ENCODE data around the gene APCS.

APCS gene, protein sequence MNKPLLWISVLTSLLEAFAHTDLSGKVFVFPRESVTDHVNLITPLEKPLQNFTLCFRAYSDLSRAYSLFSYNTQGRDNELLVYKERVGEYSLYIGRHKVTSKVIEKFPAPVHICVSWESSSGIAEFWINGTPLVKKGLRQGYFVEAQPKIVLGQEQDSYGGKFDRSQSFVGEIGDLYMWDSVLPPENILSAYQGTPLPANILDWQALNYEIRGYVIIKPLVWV

GRCh38 chr1:159587461-159587951 is at the start of gene APCS:
TSS of gene APCS (plus strand) at chr1:159587826. CDS start at chr1:159587922, 96 bp downstream.
- DNase-seq (ENCODE audit: low spot score), result no peak

DNA sequence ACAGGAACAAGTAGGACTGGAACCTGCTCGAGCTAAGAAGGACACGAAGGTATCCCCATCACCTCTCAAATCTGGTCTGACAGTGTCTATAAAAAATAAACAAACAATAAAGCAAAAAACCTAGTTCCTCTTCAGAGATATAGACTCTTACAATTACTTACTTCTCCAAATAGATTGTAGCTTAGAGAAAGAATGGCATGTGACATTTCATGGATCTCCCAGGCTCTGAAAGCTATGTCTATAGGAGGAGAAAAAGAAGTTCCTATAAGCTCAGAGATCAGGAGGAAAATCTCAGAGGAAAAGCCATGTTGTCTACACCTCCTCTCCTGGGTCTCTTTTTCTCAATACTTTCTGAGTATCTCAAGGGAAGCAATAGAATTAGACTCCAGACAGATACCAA is 39.5 kb upstream of the APCS start:
- DNase-seq (ENCODE audit: low spot score), result no peak

DNA sequence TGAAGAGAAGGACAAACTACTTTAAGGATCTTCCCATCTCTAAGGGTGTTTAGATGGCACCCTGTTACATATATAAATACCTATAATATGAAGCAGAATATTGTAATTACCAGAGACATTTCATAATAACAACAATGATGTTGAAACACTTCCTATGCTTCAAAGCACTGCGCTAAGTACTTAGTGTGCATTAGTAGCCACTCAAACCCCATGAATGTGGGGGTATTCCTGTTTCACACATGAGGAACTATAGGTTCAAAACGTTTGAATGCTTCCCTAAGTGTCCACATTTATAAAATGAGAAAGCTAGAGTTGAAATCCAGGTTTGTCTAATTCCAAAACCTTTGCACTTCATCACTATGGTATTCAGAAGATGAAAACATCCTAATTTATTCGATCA is 33.4 kb upstream of the APCS start:
- no peak for DNase-seq (ENCODE audit: low spot score)

DNA sequence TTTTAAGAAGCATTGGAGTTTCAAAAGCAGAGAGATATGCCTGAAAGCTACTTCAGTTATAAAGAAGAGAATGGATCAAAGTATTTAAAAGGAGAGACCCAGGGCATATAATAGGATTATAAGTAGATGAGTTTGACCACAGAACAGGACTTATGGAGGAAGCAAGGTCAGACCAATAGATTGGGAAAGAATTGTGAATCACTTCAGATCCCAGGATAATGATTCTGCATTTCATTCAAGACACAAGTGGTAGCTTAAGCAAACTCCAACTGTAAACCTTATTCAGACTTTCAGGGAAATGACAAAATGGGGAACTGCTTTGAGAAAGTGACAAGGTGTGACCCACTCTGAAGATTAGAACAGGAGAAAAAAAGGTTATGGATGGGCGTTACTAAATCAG is 32.9 kb upstream of the APCS start:
- no peak for DNase-seq (ENCODE audit: low spot score)

DNA sequence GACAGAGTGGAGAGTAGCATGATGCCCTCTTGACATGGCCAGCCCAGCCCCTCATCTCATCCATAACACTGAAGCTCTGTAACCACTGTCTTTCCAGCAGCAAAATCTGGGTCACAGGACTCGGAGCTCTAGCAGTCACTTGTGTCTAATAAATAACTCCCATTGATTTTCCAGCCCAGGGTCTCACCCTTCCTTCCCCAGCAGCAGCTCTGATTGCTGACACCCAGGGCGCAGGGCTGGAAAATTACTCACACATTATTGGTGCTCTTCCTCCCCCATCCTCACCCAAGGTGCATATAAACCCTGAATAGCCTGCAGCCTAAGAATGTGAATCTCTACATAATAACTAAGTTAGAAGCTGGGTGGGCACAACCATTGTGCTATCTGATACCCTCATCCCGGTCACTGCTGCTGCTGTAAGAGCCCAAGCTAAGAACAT is 30.7 kb upstream of the APCS start:
- DNase-seq (ENCODE audit: low spot score), result no peak

- DNase-seq (ENCODE audit: low spot score), result no peak
These were observed 27.0 kb upstream of the APCS start for GRCh38 chr1:159560599-159560998.

DNA sequence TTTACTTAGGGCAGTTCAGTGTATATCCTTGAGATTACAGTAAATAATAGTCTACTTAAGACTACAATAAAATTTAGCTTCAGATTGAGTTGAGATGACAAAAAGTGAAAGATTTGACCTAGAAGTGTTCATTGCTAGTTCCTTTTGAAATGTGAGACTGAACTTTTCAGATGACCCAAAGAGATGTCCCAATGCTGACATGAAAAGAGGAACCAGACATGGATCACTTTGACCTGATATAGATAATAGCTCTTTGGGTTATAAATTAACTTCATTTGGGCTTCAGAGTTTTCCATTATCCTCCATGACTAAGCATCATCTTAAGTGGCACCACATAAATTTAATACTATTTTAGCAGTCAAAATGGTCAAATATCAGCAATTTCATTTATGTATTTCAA is 26.1 kb upstream of the APCS start:
- no peak for DNase-seq (ENCODE audit: low spot score)

GRCh38 chr1:159562680-159563079 is 24.9 kb upstream of the APCS start:
- no peak for DNase-seq (ENCODE audit: low spot score)

GRCh38 chr1:159577446-159577845 is 10.2 kb upstream of the APCS start:
- no peak for DNase-seq (ENCODE audit: low spot score)

GRCh38 chr1:159580340-159580739 is 7.3 kb upstream of the APCS start:
- no peak for DNase-seq (ENCODE audit: low spot score)

DNA sequence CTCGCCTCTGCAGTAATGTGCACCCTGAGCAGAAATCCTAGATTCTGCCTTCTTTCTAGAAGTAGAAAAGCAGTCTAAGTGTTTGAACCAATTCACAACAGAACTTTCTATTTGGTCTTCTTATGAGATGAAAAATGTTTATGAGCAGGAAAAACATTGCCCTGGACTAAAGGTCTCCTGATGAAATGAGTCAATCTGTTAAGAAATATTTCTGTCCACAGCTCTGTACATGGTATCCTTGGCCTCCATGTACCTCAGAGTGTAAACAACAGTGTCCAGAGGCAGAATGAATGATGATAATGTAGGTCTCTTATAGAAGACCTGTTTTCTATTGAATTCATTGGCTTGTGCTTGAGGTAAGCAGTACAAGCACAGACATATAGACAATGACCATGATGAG is 6.2 kb upstream of the APCS start:
- DNase-seq (ENCODE audit: low spot score), result no peak

DNA sequence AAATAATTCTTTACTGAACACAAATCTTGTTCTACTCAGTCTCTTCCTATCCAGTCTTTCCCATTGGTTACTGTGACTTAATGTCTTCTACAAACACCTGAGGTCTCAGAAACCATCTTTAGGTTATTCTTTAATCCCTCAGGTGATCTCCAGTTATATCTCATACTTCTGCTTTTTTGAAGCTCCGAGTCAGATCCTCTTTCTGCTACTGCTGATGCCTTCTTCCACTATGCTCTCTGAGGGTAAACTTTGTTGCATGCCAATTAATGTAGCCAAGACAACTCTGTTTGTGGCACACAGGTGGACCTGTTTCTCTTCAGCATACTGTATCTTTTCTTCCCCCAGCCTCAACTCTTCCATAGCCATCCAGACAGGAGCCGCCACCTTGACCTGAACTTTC is 3.1 kb upstream of the APCS start:
- no peak for DNase-seq (ENCODE audit: low spot score)

GRCh38 chr1:159591981-159592380 is 4.4 kb downstream of the APCS start:
- DNase-seq (ENCODE audit: low spot score), result no peak

DNA sequence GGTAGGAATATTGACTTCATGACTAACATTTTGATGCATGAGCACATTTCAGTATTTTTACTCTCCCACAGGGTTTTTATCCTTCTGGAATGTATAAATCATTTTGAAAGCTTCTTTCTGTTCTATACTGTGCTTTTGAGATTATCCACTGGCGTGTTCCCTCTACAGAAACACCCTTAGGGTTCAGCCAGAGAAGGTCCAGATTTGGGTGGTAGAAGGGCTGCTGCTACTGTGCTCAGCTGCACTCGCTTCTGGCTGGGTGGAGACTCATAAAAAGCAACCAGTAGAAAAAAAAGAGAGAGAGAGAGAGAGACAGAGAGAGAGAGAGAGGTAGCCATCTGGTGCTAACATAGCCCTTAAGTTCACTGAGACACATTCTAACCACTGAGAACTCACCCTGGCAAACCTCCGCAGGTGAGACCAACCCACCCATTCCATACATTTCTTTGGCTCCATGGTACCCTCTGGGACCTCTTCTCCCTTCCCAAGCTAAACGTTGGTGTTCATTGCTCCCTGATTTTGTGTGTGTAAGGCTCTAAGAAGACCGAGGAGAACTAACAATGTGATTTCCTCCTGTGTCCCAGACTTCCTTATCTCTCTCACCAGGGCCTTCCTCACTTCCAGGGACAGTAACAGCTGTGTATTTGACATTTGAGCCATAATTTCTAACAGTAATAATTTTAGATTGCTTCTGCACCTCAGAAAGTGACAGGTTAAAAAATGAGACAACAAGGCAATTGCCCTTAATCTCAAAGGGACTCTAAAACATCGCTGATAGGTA is 7.2 kb downstream of the APCS start:
- no peak for DNase-seq (ENCODE audit: low spot score)

GRCh38 chr1:159598196-159598595 is 10.6 kb downstream of the APCS start:
- DNase-seq (ENCODE audit: low spot score), result peak; percentile 4

DNA sequence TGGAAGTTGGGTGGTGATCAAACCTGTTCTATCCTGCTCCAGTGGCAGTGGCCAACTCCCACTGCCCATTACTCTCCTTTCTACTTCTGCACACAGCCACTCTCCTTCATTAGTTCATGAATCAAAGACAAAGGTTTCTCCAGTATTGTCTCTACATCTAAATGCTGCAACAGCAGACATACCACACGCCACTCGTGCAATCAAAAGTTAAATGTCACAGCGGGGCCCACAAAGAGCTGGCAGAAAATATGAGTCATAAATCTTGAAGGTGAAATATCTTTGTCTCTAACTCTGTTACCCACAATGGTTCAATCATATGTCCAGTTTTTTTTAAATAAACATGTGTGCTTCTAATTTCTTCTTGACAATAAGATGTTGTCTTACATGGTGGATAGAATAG is 13.3 kb downstream of the APCS start:
- DNase-seq (ENCODE audit: low spot score), result no peak

GRCh38 chr1:159602501-159602999 is 14.9 kb downstream of the APCS start:
- DNase-seq (ENCODE audit: low spot score), result no peak

GRCh38 chr1:159612211-159612885 is 24.7 kb downstream of the APCS start:
- no peak for DNase-seq (ENCODE audit: low spot score)

DNA sequence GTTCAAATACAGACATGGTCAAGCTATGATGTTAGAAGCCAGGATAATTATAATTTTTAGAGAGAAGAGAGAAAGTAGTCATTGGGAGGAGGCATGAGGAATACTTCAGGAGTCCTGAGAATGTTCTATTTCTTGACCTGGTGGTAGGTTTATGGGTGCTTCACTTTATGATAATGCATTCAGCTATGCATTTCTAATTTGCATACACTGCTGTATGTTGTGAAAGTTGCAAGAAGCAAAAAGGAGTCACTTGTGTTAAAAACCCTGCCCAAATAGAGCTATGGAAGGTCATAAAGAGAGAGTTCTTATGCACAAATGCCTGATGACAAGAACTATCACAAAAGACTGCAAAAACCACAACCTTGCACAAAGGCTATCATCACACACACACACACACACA is 45.3 kb downstream of the APCS start:
- no peak for DNase-seq (ENCODE audit: low spot score)
